Measurements from ENCODE around the gene SPINT1.

The SPINT1 gene

GRCh38 chr15:40906091-40906990 lies 62.5 kb downstream of the SPINT1 start:
- in situ Hi-C loops (cut with HindIII; ENCODE audit: low pct_ligation_motif_present, low sequenced_read_pairs) = loop anchor here (25.0 kb wide), 1 partner anchor 106 kb away; no protein-coding TSS in a partner anchor
- peak overlapping the region; percentile 3 for H3K27ac ChIP-seq
- H3K4me3 ChIP-seq (ENCODE audit: low read depth, low read length) = peak overlapping the region; percentile 46
- peaks cover 20% of the 10 kb centered on the region for H3K36me3 ChIP-seq (replicated peaks)
- H3K27me3 ChIP-seq (replicated peaks) = no peaks in the 10 kb centered on the region
- DNase-seq = peak; percentile 62
- TF ChIP-seq, protein P1, sequence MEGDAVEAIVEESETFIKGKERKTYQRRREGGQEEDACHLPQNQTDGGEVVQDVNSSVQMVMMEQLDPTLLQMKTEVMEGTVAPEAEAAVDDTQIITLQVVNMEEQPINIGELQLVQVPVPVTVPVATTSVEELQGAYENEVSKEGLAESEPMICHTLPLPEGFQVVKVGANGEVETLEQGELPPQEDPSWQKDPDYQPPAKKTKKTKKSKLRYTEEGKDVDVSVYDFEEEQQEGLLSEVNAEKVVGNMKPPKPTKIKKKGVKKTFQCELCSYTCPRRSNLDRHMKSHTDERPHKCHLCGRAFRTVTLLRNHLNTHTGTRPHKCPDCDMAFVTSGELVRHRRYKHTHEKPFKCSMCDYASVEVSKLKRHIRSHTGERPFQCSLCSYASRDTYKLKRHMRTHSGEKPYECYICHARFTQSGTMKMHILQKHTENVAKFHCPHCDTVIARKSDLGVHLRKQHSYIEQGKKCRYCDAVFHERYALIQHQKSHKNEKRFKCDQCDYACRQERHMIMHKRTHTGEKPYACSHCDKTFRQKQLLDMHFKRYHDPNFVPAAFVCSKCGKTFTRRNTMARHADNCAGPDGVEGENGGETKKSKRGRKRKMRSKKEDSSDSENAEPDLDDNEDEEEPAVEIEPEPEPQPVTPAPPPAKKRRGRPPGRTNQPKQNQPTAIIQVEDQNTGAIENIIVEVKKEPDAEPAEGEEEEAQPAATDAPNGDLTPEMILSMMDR (IDR thresholded peaks at IDR 0.05; ENCODE audit: low read depth, low read length, missing control alignments) = peak; percentile 78

DNA sequence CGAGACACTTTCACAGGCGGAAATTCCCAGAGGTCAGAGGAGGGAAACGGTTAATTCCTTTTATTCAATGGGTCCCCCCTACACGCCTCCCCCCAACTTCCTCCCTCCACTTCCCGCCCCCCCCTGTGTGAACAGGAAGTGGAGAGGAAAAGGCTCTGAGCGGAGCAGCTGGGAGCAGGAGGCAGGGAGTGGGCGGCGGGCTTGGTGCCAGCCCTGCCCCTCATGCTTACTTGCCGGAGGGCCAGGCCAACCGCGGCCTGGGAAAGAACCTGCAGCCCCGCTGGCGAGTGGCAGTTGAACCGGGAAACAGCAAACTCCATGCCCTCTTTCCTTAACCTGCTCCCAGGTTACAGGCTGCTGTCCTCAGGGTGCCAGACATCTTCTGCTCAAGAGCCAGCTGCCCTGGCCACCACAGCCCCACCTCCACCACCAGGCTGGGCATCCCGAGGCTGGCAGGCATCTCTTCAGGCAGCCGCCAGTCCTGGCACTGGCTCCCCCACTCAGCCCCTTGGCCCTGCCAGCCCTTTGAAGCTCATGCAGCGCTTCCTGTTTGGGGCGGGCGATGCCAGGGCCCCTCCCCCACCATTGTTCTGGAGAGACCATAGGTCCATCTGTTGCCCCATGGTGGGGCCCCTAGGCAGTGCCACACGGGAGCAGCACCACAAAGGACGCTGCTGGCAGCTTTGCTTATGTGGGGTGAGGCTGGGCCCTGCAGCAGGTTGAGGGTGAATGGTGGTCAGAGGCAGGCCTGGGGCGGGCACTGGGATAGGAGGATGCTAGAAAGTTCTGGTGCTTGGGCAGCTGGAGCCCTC lies 63.3 kb downstream of the SPINT1 start:
- Histone ChIP-seq H3K4me3 (ENCODE audit: low read depth, low read length) (peak overlapping the region; percentile 46), H3K27me3 (replicated peaks) (no peaks in the 10 kb centered on the region), H3K27ac (no peak overlapping the region), H3K36me3 (replicated peaks) (peaks cover 17% of the 10 kb centered on the region)
- in situ Hi-C loops (cut with HindIII; ENCODE audit: low pct_ligation_motif_present, low sequenced_read_pairs) = loop anchor here (25.0 kb wide), 1 partner anchor 105 kb away; no protein-coding TSS in a partner anchor
- no peak for DNase-seq
- TF ChIP-seq, protein P1 (IDR thresholded peaks at IDR 0.05; ENCODE audit: low read depth, low read length, missing control alignments) = no peak

Data from brain microvascular endothelial cell (primary cell).